ENCODE results near the gene LEMD2. TPM values are rescaled to one million over a fixed set of nuclear protein-coding genes. Genes with fewer than 3 reads are reported as not detected.

The LEMD2 gene
- total RNA-seq, 2 donors from 2014 or later = 57.4 to 77.2 TPM

- DNase-seq (ENCODE audit: low spot score) (no peak), ATAC-seq (ENCODE audit: insufficient number of reproducible peaks, low FRiP score, low read depth) (no peak)
- H3K36me3 ChIP-seq = no peaks in the 10 kb centered on the region
- H3K9me3 ChIP-seq = no peaks in the 10 kb centered on the region
- no peaks in the 10 kb centered on the region for H3K4me1 ChIP-seq (ENCODE audit: control insufficient read depth in 1 of 2, low read depth in 2 of 2)
- no peak overlapping the region for H3K4me3 ChIP-seq
- no peak for TF ChIP-seq CTCF (IDR thresholded peaks at IDR 0.05)
- no peak overlapping the region for H3K27ac ChIP-seq
- no peaks in the 10 kb centered on the region for H3K27me3 ChIP-seq (replicated peaks; ENCODE audit: insufficient read depth)
These were observed 23.7 kb upstream of the LEMD2 start for GRCh38 chr6:33812669-33813068.

GRCh38 chr6:33809594-33809993 is 20.7 kb upstream of the LEMD2 start:
- H3K36me3 ChIP-seq = no peaks in the 10 kb centered on the region
- H3K27ac ChIP-seq = no peak overlapping the region
- ATAC-seq (ENCODE audit: insufficient number of reproducible peaks, low FRiP score, low read depth) (no peak), DNase-seq (ENCODE audit: low spot score) (no peak)
- H3K4me3 ChIP-seq = no peak overlapping the region
- H3K4me1 ChIP-seq (ENCODE audit: control insufficient read depth in 1 of 2, low read depth in 2 of 2) = no peaks in the 10 kb centered on the region
- H3K9me3 ChIP-seq = no peaks in the 10 kb centered on the region
- TF ChIP-seq CTCF (IDR thresholded peaks at IDR 0.05) = no peak
- H3K27me3 ChIP-seq (replicated peaks; ENCODE audit: insufficient read depth) = no peaks in the 10 kb centered on the region

GRCh38 chr6:33808641-33809180 is 19.8 kb upstream of the LEMD2 start:
- Histone ChIP-seq H3K4me3 (no peak overlapping the region), H3K27ac (no peak overlapping the region), H3K27me3 (replicated peaks; ENCODE audit: insufficient read depth) (no peaks in the 10 kb centered on the region), H3K9me3 (no peaks in the 10 kb centered on the region), H3K4me1 (ENCODE audit: control insufficient read depth in 1 of 2, low read depth in 2 of 2) (no peaks in the 10 kb centered on the region), H3K36me3 (no peaks in the 10 kb centered on the region)
- ATAC-seq (ENCODE audit: insufficient number of reproducible peaks, low FRiP score, low read depth) (no peak), DNase-seq (ENCODE audit: low spot score) (no peak)
- TF ChIP-seq CTCF (IDR thresholded peaks at IDR 0.05) = no peak

DNA sequence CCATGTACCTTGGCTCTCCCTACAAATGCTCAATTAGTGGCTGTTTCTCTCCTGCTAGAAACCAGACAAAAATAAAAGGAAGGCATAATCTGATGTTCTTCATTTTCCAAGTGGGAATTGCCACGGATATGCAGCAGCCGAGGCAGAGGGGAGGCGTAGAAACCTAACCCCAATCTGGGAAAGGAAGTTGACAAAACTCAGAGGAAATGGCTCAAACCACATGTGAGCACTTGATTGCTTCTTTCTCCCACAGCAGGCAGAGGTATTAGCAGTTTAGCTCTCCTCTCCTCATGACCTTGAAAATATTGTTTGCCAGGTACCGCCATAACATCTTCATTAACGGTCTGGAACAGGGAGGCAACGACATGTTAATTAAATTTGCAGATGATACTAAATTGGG is 18.7 kb upstream of the LEMD2 start:
- no peak for DNase-seq (ENCODE audit: low spot score)
- ATAC-seq (ENCODE audit: insufficient number of reproducible peaks, low FRiP score, low read depth) = no peak
- H3K4me1 ChIP-seq (ENCODE audit: control insufficient read depth in 1 of 2, low read depth in 2 of 2) = no peaks in the 10 kb centered on the region
- H3K4me3 ChIP-seq = no peak overlapping the region
- H3K36me3 ChIP-seq = no peaks in the 10 kb centered on the region
- no peaks in the 10 kb centered on the region for H3K9me3 ChIP-seq
- no peaks in the 10 kb centered on the region for H3K27me3 ChIP-seq (replicated peaks; ENCODE audit: insufficient read depth)
- no peak for TF ChIP-seq CTCF (IDR thresholded peaks at IDR 0.05)
- no peak overlapping the region for H3K27ac ChIP-seq

DNA sequence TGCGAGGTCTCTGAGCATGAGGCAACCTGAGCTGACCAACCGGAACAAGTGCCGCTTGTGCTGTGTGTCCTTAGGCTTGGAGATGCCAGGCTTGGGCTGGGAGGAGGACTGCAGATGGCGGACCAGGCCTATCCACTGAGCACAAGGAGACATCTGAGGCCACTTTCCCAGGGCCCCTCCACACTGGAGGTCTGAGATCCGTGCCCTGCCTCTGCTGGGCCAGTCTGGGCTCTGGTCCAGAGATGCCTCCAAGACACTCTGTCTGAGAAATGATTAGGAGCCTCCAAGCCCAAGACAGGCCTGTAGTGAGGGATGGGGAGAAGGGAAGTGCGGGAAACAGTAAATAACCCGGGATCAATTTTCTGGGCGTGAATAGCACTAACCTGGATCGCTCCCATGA is 17.9 kb upstream of the LEMD2 start:
- no peaks in the 10 kb centered on the region for H3K27me3 ChIP-seq (replicated peaks; ENCODE audit: insufficient read depth)
- no peak for TF ChIP-seq CTCF (IDR thresholded peaks at IDR 0.05)
- no peak for DNase-seq (ENCODE audit: low spot score)
- ATAC-seq (ENCODE audit: insufficient number of reproducible peaks, low FRiP score, low read depth) = no peak
- no peaks in the 10 kb centered on the region for H3K9me3 ChIP-seq
- no peak overlapping the region for H3K27ac ChIP-seq
- no peaks in the 10 kb centered on the region for H3K36me3 ChIP-seq
- no peak overlapping the region for H3K4me3 ChIP-seq
- H3K4me1 ChIP-seq (ENCODE audit: control insufficient read depth in 1 of 2, low read depth in 2 of 2) = no peaks in the 10 kb centered on the region
